Dedifferentiated amniotic fluid mesenchymal stem cell (primary cell): ENCODE data around the gene STAB1.
"Not testable (repeated sequence)": the region's sequence is repeated elsewhere in the genome, so short reads cannot be mapped to it uniquely, and the experiment has no call there.

Experiments
- DNase-seq: peaks from one replicate; pipeline ENCODE4 v3.0.0-alpha.2; 2016; ENCODE audit errors: extremely low spot score

Gene STAB1

DNA sequence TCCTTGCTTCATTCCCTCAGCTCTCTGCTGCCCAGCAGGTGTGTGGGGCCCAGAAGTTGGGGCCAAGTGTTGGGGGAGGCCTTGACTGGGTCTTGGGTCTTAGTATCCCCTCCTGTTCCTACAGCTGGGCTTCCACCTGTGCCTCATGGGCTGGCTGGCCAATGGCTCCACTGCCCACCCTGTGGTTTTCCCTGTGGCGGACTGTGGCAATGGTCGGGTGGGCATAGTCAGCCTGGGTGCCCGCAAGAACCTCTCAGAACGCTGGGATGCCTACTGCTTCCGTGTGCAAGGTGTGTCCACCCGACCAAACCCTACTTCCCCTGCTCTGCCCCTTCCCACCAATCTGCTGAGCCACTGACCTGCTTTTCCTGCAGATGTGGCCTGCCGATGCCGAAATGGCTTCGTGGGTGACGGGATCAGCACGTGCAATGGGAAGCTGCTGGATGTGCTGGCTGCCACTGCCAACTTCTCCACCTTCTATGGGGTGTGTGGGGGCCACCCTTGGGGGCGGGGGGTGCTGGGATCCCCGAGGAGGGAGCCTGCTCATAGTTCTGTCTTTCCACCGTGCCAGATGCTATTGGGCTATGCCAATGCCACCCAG, 27.6 kb downstream of the STAB1 start:
- no peak for DNase-seq

DNA sequence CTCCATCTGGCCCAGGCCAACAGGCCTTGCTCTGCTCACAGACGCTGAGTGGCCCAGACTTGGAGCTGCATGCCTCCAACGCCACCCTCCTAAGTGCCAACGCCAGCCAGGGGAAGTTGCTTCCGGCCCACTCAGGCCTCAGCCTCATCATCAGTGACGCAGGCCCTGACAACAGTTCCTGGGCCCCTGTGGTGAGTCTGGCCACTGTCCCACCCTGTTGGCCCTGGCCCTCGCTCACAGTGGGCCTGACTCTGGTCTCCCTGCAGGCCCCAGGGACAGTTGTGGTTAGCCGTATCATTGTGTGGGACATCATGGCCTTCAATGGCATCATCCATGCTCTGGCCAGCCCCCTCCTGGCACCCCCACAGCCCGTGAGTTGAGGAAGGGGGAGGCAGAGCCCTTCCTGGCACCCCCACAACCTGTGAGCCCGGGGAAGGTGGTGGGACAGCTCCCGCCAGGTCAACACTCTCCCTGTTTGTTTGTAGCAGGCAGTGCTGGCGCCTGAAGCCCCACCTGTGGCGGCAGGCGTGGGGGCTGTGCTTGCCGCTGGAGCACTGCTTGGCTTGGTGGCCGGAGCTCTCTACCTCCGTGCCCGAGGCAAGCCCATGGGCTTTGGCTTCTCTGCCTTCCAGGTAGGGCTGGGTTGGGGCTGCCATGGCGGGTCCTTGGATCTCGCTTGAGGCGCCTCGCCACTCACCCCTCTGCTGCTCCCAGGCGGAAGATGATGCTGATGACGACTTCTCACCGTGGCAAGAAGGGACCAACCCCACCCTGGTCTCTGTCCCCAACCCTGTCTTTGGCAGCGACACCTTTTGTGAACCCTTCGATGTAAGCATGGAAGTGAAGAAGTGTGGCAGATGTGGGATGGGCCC, 28.5 kb downstream of the STAB1 start:
- no peak for DNase-seq

DNA sequence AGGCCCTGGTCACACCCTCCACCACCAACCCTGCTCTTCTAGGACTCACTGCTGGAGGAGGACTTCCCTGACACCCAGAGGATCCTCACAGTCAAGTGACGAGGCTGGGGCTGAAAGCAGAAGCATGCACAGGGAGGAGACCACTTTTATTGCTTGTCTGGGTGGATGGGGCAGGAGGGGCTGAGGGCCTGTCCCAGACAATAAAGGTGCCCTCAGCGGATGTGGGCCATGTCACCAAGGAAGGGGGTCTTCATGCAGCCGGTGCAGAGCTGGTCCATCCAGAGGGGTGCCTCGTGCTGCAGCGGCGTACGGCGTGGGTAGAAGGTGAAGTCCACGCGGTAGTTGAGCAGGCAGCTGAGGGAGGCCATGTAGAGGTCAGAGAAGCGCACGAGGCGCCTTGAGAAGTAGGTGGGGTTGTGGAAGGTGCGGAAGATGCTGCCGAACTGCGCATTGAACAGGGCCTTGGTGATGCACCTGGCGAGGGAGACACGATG, 29.2 kb downstream of the STAB1 start:
- no peak for DNase-seq

DNA sequence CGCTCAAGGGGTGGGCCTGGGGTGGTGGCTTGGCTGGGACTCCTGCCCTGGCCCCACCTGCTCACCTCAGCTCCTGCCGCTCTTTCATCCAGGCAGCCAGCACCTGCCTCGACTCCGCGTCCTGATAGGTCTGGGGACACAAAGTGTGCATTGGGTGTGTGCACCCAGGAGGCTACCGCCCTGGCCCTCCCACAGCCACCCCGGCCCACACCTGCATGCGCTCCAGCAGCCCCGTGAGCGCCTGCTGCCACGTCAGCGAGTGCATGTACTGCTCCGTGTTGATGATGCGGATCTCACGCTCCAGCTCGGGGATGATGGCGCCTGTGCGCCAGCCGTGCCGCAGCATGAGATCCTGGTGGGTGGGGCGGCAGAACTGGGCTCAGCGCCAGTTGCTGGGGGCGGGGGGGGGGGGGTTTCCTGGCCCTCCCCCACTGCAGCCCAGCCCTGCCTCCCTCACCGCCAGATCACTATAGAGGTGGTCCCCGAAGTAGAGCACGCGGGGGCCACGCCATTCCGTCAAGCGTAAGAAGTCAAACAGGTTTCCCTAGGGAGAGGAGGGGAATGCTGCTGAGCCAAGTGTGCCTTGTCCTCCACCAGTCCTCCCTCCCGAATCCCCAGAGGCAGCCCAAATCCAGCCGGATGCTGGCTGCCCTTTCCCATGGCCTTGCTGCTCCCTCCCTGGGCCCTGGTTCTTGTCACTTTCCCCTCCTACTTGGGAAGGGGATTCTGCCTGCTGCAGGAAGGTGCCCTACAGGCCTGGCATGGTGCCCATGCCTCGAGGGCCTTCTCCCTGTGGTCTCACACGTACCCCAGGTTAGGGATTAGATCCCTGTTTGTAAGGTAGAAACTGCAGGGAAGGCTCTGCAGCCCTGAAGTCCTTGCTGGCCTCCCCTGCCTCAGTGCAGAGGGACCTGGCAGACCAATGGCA, 29.9 kb downstream of the STAB1 start:
- no peak for DNase-seq

DNA sequence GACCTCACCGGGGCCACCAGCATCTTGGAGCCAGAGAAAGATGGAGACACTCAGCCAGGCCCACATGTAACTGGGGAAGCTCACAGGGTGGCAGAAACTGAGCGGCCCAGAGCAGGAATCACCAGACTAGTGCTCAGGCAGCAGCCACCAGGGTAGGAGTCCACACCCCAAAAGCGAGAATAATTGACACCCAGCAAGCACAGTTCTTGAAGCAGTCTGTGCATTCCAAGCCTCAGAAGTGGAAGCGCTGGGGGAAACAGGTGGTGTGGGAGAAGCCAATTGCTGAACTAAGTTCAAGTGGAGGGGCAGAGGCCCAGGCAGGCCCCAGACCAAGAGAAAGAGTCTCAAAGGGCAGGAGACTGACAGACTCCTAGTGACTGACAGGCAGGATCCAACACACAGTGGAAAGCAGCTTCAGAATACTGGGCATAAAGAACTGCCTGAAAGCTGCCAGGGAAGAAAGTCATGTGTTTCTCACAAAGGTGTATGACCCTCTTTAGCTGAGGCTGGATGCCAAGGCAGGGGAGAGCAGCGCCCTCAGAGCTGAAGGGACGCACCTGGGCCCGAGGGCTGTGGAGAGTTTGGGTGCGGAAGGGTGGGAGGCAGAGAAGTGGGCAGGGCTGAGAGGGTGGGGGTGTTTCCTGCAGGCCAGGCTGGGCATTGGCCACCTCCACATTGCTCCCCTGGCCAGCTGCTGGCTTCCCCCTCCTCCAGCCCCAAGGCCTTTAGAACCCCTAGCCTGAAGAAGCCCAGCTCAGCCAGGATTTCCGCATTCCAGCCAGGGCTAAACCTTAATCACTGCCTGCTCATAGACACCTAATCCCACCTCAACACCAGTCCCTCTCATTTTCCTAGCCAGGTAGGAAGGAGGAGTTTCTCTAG, 30.8 kb downstream of the STAB1 start:
- DNase-seq: no peak

DNA sequence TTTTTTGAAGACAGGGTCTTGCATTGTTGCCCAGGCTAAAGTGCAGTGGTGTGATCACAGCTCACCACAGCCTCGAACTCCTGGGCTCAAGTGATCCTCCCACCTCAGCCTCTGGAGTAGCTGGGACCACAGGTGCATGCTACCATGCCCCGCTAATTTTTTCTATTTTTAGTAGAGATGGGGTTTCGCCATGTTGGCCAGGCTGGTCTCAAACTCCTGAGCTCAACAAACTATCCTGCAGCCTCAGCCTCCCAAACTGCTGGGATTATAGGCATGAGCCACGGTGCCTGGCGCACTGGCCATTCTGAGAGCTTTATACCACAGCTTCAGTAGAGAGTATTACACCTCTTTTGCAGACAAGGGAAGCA, 31.5 kb downstream of the STAB1 start:
- not testable (repeated sequence) for DNase-seq

DNA sequence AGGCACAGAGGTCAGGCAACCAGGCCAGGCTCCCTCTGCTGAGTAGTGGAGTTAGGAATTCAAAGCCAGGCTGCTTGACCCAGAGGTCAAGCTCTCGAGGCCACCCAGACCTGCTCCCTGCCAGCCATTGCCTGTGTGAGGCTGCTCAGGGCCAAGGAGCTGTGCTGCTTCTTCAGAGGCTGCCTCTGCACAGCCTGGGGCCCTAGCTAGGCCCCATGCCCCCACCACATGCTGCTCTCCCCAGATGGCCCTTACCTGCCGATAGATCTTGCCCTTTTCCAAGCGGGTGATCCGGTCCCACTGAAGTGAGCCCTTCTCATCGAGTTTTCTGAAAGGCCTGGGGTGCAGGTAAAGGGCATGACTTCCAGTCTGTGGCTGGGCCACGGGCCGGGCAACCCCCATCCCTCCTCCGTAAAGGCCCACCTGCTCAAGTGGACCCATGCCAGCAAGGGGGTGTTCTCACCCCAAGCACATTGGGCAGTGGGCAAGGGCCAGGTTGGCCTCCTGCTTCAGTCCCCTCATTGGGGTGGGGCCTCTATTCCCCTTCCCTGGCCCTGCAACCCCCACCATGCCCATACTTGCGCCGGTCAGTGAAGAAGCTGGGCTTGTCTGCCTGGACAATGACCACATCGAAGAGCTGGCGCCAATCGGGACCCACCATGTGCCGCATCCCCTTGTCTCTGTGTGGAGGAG, 32.0 kb downstream of the STAB1 start:
- no peak for DNase-seq

DNA sequence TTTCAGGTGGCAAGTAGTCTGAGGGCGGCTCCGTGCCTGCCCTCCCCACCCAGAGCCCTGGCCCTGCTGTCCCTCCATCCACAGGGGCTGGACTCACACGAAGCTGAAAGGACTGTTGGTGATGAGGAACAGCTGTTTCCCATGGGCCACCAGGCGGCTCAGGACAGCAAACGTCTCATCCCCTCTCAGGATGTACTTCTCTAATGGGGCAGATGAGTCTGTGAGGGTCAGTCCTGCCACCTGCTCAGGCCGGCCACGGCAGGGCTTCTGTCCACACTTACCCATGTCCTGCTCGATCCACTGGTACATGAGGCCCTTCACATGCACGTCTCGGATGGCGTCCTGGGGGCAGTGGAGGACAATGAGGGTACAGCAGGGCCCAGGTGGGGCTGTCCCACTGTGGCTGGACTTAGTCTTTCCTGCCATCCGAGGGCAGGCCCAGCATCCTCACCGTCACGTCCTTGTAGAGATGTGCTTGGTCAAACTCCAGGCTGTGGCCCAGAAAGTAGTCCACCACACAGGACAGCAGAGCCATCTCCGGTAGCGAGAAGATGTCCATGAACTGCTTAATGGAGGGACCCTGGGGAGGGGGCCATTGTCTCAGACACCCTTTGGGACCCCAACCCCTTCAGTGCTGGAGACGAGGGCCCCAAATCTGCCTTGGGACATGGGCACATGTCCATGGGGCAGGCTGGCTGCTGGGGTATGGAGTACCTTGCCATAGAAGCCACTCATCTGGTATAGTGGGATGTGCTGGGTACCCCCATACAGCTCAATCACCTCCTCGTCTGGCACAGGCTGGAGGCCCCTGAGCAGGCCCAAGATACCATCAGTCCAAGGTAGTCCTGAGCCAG, 32.8 kb downstream of the STAB1 start:
- DNase-seq: no peak

DNA sequence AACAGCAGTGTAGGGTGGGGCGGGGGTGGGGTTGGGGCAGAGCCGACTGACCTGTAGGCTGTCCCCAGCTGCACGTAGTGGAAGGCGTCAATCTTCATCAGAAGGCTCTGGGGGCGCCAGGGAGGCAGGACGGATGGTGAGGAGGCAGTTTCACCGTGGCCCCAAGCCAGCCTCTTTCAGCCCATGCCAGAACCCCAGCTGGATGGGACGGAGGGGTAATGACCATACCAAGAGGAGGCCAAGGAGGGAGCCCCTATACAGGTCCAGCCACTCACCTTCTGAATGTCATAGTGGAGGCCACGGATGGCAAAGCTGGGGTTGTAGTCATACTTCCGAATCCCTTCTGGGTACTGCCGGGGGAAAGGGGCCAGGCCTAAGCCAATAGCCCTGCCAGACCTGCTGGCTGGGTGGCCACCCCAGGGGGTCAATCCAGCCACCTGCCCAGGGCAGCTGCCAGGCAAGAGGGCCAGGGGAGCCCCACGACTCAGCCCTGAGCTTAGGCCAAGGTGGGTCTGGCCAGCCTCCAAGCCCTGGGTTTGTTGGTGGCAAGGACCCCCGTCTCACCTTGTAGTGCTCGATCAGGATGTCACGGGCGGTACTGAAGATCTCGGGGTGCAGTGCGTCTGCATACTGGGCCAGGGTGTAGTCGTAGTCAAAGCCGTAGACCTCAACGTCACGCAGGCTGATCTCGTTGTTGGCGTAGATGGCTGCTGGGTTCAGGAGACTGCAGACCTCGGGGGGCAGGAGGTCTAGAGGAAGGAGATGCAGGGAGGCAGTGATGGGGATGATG, 33.6 kb downstream of the STAB1 start:
- no peak for DNase-seq

DNA sequence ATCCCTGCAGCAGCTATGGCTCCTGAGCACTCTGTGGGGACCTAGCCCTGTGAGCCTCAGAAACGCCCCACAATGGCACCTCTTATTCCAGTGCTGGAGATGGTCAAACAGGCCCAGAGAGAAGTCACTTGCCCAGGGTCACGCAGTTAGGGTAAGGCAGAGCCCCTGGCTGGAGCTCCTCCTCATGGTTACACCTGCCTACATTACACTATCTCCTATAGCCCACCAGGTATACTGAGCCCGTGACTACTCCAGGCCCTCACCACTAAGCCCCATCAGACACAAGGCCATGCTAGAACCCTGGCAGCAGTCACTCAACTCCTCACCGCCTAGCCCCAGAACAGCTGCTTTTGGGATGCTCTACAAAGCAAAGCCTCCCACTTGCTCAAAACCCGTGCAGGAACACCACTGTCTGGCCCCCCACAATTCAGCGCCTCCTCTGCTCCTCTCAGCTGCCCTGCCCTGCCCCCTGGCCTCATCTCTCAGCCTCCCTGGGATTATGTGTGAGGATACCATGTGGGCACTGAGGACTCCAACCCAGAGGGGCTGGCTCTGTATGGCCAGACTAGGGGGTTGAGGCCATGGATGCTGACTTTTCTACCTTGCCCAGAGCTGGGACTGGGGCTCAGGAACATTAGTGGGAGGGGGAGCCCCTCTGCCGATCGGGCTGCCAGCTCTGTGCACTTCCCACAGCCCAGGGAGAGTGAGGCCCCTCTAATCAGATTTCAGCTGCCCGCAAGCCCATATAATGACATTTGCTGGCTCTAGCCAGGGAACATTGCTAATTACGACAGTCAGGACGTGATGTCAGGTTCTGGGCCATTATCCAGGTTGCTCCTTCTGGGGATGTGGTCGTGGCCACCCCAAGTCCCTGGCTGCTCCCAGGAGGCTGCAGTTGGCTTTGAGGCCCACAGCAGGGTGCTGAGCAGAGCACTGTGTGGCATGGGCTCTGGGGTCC, 34.5 kb downstream of the STAB1 start:
- no peak for DNase-seq

DNA sequence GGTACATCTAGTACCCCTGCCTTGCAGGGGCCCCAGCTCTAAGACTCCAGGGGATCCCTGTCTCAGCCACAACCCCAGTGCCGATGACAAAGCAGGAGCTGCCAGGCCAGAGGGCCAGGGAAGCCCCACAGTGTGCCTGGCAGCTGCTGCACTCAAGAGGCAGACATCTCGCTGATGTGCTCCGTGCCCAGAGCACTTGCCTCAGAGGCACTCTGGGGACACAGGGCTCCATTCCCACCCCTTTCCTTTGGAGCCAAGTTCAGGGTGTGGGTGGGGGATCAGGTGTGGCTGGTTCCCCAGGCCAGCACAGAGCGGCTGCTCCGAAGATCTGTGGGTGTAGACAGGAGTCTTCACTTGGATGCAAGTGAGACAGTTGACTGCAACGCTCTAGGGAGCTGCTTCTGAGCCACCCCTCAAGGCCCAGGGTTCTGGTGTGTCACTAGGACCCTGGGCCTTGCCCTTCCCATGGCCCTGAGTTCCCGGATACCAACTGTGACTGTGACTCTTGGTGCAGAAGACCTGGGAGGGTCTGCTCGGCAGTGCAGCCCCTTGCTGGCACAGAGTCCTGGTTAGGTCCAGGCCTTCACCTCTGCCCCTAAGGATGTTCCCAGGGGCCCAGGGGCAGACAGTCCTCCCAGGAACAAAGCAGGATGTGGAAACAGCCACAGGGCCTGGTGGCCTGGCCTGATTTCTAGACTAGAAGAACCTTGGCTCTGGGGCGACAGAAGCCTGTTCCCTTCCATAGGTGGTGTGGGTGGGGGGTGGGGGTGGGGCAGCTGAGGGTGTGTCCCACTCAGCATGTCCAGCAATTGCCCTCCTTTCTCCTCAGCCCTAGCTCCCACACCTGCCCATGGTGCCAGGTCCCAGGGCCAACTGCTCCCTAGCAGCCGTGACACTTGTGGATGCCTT, 36.0 kb downstream of the STAB1 start:
- no peak for DNase-seq

DNA sequence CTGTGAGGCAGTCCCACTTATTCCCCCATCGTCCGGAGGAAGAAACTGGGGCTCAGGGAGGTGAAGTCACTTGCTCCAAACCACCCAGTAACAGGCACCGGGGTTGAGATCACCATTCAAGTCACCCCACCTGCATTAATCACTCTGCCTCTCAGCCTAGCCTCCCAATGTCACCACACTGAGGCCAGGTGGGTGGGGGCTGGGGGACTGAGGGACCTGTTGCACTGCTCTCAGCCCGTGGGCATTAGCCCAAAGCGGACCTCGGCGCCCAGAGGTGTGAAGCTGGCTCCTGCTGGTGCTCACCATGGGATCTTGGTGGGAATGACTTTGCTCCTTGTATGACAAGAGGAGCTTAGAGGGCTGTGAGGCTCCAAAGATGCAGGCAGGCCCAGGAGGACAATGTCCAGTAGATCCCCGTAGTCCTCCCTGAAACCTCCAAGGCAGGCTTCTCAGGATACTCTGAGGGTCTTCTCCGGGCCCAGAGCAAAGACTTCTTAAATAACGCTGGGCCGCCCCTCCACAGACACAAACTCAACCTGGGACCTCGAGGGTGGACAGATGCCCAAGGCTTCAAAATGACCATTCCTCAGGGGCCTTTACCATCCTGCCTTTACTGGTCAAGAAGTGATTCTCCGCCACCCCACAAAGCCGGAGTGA, 36.9 kb downstream of the STAB1 start:
- no peak for DNase-seq

DNA sequence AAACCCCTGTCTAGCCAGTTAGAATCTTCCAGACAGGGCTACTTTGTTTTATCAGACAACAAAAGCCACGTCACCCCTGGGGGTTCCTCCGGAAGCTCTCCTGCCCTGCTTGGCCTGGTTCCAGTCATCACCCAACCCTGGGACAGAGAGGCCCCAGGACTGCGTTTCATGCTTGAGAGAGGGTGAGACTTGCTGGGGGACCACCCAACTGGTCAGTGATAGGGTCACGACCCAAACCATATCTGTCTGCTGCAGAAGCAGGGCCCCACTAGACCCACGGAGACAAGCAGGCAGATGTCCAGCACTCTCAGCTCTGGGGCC, 37.3 kb downstream of the STAB1 start:
- DNase-seq: no peak

DNA sequence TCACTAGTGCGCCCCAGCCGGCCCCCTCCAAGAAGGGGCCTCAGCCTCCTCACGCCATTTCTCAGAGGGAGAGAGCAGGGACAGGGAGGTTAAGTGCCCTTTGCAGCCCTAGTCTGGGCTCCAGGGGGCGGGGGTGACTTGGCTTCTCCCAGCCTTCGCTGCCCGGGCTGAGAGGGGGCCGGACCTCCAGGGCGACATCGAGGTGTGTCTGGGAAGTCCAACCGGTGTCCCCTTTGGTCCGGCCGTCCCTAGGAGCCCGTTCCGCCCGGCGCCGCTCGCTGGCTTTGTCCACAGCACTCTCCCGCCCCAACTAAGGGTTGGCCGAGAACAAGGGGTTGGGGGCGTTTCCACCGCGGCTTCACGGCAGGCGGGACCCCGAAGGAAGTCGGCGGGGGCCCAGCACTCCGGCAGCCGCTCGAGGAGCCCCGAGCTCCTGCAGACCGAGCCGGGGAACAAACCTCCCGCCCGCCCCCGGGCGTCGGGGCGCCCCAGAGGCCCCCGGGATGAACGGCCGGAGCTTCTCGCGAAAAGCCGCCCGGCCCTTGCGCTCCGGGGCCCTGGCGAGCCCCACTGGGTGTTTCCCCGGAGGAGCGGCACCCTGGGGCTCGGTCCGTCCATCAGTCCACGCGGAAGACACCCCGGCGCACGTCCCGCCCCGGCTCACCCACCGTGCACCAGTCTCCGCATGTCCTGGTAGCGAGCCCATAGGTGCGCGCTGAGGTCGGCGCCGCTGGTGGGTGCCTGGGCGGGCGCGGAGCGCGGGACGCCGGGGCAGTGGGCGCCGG, 37.9 kb downstream of the STAB1 start:
- DNase-seq: no peak

DNA sequence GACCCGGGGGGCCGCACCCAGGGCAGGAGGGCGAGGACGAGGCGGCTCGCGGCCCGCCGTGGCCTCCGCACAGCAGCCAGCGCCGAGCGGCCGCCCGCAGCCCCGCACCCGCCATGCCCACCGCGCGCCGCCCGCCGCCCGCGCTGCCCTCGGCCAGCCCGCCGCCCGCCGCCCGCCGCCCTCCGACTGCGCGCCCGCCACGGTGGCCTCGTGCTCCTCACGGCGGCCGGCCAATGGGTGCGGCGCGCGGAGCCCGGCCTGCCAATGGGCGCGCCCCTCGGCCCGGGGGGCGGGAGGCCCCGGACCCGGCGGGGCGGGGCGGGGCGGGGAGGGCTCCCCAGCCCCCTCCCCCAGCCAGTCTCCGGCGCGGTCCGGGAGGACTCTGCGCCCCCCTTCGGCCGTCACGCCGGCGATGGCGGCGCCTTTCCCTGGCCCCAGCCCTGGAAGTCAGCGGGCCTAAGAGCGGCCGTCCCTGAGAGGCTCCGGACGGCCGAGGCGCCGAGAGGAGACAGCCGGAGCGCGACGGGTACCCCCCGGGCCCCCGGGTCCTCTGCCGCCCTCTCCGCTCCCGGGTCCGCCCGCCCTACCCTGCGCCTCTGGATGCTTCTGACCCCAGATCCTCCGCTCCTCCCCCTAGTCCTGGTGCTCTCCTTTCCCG, 38.6 kb downstream of the STAB1 start, which contains the start of gene NT5DC2:
Gene NT5DC2, minus strand, starts transcription at position 235 of the 658 bp plus-strand sequence. Its CDS starts 120 bp downstream, at position 115.
- peak; percentile 54 for DNase-seq
